Natural killer cell treated with Interleukin-12 subunit alpha and Interleukin-12 subunit beta and Interleukin-15 and Interleukin-18, amount 100 ng/mL, for 72 hours (primary cell): ENCODE data around the gene CCDC124. TPM values are rescaled to one million over a fixed set of nuclear protein-coding genes. Genes with fewer than 3 reads are reported as not detected.
A peak's percentile ranks its signal among the peaks of the same experiment; 100 is the strongest.

ENCODE experiments used
- ATAC-seq, 2 donors: fragments of 150-1000 bp; cut with Tn5 transposase in 1 of 2; sonication (Bioruptor Pico), chemical (Tn5 transposase) in 1 of 2; 2 replicates each; pipeline ENCODE4 v1.10.0; 2021
- DNase-seq: peaks from one replicate; pipeline ENCODE4 v3.0.0; 2022; ENCODE audit warnings: low spot score
- H3K27ac Mint-ChIP-seq, 2 donors: 1 replicate in 1 of 2; 2 replicates in 1 of 2; pipeline ENCODE4 v1.8.0; 2022; ENCODE audit warnings: mixed read lengths in 2 of 2, mild to moderate bottlenecking in 1 of 2, moderate library complexity in 1 of 2
- H3K27me3 Mint-ChIP-seq, 2 donors: 1 replicate in 1 of 2; 2 replicates in 1 of 2; pipeline ENCODE4 v1.8.0; 2022; ENCODE audit warnings: mixed read lengths in 2 of 2
- H3K36me3 Mint-ChIP-seq: one replicate; pipeline ENCODE4 v1.8.0; 2022; ENCODE audit warnings: mixed read lengths
- H3K4me1 Mint-ChIP-seq, 2 donors: 1 replicate in 1 of 2; 2 replicates in 1 of 2; pipeline ENCODE4 v1.8.0; 2022; ENCODE audit warnings: low read depth in 2 of 2, mixed read lengths in 2 of 2, mild to moderate bottlenecking in 1 of 2
- H3K4me3 Mint-ChIP-seq: one replicate; pipeline ENCODE4 v1.8.0; 2022; ENCODE audit warnings: mixed read lengths
- H3K9me3 Mint-ChIP-seq: 2 replicates; pipeline ENCODE4 v1.8.0; 2022; ENCODE audit warnings: mixed read lengths
- total RNA-seq, 2 donors: library from RNA; stranded (reverse); gene quantifications; one replicate each; pipeline ENCODE4 v1.2.3, GENCODE V29; 2022

The CCDC124 gene
- total RNA-seq, 2 donors from 2014 or later: 70.4 to 92.8 TPM

GRCh38 chr19:17953316-17953801 lies 20.5 kb downstream of the CCDC124 start:
- Mint-ChIP-seq H3K4me3 (peak overlapping the region; percentile 6), H3K27me3 (peaks cover 30 to 49% of the 10 kb centered on the region in 2 donors), H3K4me1 (peaks cover 18 to 23% of the 10 kb centered on the region in 2 donors), H3K27ac (no peak overlapping the region), H3K36me3 (no peaks in the 10 kb centered on the region), H3K9me3 (no peaks in the 10 kb centered on the region)
- ATAC-seq (no peak), DNase-seq (no peak)

DNA sequence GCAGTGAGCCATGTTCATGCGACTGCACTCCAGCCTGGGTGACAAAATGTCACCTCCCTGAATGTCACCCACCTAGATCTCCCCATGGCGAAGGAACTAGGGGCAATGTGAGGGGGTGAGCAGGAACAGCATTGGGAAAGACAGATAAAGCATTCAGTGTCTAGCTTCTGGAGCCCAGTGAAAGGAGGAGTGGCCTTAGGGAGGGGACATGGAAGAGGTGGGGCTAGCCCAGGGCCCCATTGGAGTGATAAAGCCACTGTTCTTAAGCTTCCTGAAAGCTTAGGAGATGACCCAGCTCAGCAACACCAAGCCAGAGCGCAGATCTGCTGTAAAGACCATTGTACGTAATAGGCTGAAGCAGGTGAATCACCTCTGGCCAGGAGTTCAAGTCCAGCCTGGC lies 21.1 kb downstream of the CCDC124 start:
- ATAC-seq (no peak), DNase-seq (no peak)
- peaks cover 30 to 49% of the 10 kb centered on the region in 2 donors for H3K27me3 Mint-ChIP-seq
- peaks cover 18 to 23% of the 10 kb centered on the region in 2 donors for H3K4me1 Mint-ChIP-seq
- H3K27ac Mint-ChIP-seq: no peak overlapping the region
- no peaks in the 10 kb centered on the region for H3K36me3 Mint-ChIP-seq
- no peak overlapping the region for H3K4me3 Mint-ChIP-seq
- H3K9me3 Mint-ChIP-seq: no peaks in the 10 kb centered on the region

DNA sequence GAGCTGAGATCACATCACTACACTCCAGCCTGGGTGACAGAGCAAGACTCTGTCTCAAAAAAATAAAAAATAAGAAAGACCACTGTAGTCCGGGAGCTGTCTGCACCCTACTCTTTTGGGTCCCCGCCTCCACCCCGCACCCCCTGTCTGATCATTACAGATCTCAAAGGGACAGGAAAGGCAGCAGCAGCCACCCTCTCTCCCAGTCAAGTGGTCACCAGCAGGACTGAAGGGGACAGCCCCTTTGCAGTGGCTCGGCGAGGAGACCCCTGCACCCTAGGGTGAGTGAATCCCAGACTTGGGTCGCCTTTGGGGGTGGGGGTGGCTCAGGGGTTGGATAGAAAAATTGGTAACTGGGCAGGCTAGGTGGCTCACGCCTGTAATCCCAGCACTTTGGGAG lies 21.6 kb downstream of the CCDC124 start:
- no peak for DNase-seq
- H3K27me3 Mint-ChIP-seq: peaks cover 27 to 46% of the 10 kb centered on the region in 2 donors
- no peak overlapping the region for H3K27ac Mint-ChIP-seq
- no peaks in the 10 kb centered on the region for H3K9me3 Mint-ChIP-seq
- peaks cover 13 to 18% of the 10 kb centered on the region in 2 donors for H3K4me1 Mint-ChIP-seq
- ATAC-seq: no peak
- no peaks in the 10 kb centered on the region for H3K36me3 Mint-ChIP-seq
- H3K4me3 Mint-ChIP-seq: no peak overlapping the region

DNA sequence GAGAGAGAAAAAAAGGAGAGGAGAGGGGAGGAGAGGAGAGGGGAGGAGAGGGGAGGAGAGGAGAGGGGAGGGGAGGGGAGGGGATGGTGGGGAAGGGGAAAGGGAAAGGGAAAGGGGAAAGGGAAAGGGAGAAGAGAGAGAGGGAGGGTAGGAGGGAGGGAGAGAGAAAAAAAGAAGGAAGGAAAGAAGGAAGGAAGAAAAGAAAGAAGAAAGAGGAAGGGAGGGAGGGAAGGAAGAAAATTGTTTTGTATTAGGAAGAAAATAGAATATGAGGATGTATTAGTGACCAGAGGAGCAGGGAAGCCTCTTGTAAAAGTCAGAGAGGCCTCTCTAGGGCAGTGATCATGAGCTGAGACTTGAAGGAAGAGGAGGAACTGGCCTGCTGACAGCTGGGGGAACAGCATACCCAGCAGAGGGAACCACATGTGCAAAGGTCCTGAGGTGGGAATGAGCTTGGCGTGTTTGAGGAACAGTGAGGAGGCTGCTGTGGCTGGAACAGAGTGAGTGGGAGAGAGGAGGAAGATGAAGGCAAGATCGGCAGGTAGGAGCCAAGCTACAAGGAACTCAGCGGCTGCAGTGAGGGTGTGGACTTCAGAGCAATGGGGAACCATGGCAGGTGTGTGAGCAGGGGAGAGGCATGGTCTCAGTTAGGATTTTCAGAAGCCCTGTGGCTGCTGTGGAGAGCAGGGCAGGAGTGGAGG lies 24.5 kb downstream of the CCDC124 start:
- DNase-seq: no peak
- H3K4me3 Mint-ChIP-seq: no peak overlapping the region
- H3K27me3 Mint-ChIP-seq: peaks cover 16 to 35% of the 10 kb centered on the region in 2 donors
- no peaks in the 10 kb centered on the region for H3K9me3 Mint-ChIP-seq
- ATAC-seq: no peak
- H3K27ac Mint-ChIP-seq: peak overlapping the region in 1 of 2 donors; percentile 3
- H3K36me3 Mint-ChIP-seq: no peaks in the 10 kb centered on the region
- H3K4me1 Mint-ChIP-seq: no peaks in the 10 kb centered on the region

- ATAC-seq (no peak), DNase-seq (no peak)
- Mint-ChIP-seq H3K4me1 (no peaks in the 10 kb centered on the region), H3K9me3 (no peaks in the 10 kb centered on the region), H3K36me3 (no peaks in the 10 kb centered on the region), H3K4me3 (no peak overlapping the region), H3K27ac (peak overlapping the region in 1 of 2 donors; percentile 3), H3K27me3 (peaks cover 14 to 31% of the 10 kb centered on the region in 2 donors)
These were observed 25.1 kb downstream of the CCDC124 start for GRCh38 chr19:17957885-17958284.

DNA sequence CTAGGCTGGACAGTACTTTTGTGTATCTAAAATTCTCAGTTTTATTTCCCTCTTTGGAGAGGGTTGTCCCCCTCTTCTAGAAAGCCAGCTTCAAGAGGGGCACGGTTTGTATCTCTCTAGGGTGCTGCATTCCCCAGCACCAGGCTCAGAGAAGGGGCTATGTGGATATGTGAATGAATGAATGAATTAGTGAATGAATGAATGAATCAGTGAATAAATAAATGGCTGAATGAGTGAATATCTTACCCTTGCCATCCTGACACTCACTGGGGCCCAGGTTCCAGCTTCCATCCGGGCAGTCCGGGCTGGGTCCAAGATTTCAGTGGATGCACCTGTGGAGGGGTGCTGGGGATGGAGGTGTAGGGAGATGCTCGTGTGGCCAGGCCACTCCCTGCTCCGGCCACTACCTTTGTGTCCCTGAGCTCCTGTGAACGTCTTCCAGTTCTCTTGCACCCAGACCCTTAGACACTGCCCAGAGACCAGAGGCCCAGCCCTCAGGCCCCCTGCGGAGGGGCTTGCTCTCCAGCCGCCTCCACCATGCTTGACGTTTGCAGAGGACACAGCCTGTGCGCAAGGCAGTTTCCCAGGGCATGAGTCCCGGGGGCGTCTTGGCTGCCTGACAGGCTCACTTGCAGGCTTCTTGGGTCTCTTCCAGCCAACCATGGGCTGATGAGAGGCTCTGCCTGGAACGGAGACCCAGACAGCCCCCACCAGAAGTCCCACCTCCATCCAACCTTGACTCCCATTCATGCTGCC lies 31.3 kb downstream of the CCDC124 start:
- H3K27me3 Mint-ChIP-seq: peaks cover 21 to 31% of the 10 kb centered on the region in 2 donors
- H3K4me1 Mint-ChIP-seq: peaks cover 0 to 3% of the 10 kb centered on the region in 2 donors
- no peak overlapping the region for H3K27ac Mint-ChIP-seq
- H3K9me3 Mint-ChIP-seq: no peaks in the 10 kb centered on the region
- ATAC-seq (peak in 1 of 2 donors; percentile 25), DNase-seq (no peak)
- no peaks in the 10 kb centered on the region for H3K36me3 Mint-ChIP-seq
- no peak overlapping the region for H3K4me3 Mint-ChIP-seq

GRCh38 chr19:17965370-17966128 lies 32.7 kb downstream of the CCDC124 start:
- H3K4me1 Mint-ChIP-seq: peaks cover 0 to 6% of the 10 kb centered on the region in 2 donors
- no peak overlapping the region for H3K4me3 Mint-ChIP-seq
- no peaks in the 10 kb centered on the region for H3K36me3 Mint-ChIP-seq
- ATAC-seq (no peak), DNase-seq (no peak)
- no peak overlapping the region for H3K27ac Mint-ChIP-seq
- peaks cover 21 to 31% of the 10 kb centered on the region in 2 donors for H3K27me3 Mint-ChIP-seq
- H3K9me3 Mint-ChIP-seq: no peaks in the 10 kb centered on the region

DNA sequence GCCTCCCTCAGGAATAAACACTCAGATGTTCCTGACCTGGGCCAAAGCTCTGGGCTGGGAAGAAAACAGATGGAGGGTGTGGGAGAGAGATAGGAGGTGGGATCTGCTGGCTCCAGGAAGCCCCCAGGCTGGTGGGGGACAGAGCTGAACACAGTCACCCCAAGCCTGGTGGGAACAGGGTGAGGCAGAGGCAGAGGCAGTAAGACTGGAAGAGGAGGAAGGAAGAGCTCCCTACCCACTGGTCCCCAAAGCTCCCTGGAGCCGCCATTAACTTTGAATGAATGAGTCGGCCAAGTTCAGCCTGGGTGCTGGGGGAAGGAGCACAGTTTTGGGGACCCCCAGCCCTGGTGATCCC lies 33.3 kb downstream of the CCDC124 start:
- no peaks in the 10 kb centered on the region for H3K9me3 Mint-ChIP-seq
- ATAC-seq (no peak), DNase-seq (no peak)
- peaks cover 21 to 31% of the 10 kb centered on the region in 2 donors for H3K27me3 Mint-ChIP-seq
- H3K4me1 Mint-ChIP-seq: peaks cover 0 to 6% of the 10 kb centered on the region in 2 donors
- H3K36me3 Mint-ChIP-seq: no peaks in the 10 kb centered on the region
- H3K27ac Mint-ChIP-seq: no peak overlapping the region
- H3K4me3 Mint-ChIP-seq: no peak overlapping the region

DNA sequence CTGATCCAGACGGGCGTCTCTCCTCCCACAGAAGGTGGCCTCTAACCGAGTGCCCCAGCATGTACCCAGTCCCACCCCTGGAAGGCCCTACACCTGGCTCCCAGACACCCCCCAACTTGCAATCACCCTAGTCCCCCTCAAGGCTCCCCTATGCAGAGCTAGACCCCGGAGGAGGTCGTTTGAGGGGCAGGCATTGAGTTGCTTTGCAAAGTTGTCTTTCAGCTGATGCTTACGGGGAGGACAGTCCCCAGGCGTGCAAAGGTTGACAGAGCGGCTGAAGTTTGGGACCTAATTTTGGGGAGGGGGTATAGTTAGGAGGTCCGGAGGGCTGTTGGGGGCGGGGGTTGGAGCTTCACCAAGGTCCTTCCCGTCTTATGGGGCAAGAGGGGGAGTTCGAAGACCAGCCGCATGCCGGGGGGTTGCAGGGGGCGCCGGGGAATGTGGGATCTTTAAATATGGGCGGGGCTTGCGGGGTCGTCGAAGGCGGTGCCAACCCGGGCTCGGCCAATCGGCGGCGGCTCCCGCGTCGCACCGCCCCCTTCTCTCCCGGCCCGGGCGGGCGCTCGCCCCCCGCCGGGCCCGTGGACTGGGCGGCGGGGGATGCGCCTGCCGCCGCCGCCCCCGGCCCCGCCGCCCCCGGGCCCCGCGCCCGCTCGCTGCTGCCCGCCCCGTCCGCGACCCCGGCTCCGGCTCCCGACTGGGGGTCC lies 33.9 kb downstream of the CCDC124 start, which contains the start of gene KCNN1:
KCNN1 (plus strand) TSS at position 558 of the 707 bp plus-strand sequence. CDS start 6,782 bp downstream, outside the sequence.
- peaks cover 21 to 31% of the 10 kb centered on the region in 2 donors for H3K27me3 Mint-ChIP-seq
- H3K9me3 Mint-ChIP-seq: no peaks in the 10 kb centered on the region
- peaks cover 0 to 6% of the 10 kb centered on the region in 2 donors for H3K4me1 Mint-ChIP-seq
- no peak within 1 kb of the TSS for H3K27ac Mint-ChIP-seq
- no peak within 1 kb of the TSS for H3K4me3 Mint-ChIP-seq
- DNase-seq (no peak), ATAC-seq (peak in 1 of 2 donors; percentile 58)
- no peaks in the 10 kb centered on the region for H3K36me3 Mint-ChIP-seq

DNA sequence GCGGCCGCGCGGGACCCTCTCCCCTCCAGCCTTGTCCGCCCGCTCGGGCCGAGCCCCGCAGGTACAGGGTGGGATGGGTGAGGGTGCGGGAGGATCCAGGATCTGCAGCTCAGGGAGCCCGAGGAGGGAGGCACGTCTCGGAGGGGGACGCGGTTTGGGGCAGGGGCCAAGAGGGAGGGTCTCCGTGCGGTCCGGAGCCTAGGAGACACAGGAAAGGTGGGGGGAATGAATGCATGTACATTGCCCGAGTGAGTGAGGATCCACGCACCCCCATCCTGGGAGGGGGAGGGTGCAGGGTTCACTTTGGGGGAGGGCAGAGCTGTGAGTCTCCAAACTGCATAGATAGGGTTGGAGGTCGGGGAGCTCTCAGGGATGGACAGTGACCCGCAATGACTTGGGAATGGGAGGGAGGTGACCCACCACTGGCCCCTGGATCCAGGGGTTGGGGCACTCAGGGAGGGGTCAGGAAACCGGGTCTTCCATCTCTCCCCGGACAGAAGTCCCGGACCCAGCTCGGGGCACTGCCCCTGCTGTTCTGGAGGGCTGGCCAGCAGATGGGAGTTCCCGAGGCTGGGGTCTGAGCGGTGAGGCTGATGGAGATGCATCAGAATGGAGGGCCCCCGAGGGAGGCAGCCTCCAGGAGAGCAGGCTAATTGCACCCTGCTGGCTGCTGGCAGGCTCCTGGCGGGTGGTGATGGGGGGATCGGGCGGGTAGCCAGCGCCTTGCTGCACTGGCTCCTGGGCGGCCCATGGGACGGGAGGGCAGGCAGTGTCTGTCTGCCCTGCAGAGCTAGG lies 34.6 kb downstream of the CCDC124 start:
- H3K27ac Mint-ChIP-seq: no peak overlapping the region
- peaks cover 0 to 6% of the 10 kb centered on the region in 2 donors for H3K4me1 Mint-ChIP-seq
- H3K36me3 Mint-ChIP-seq: no peaks in the 10 kb centered on the region
- ATAC-seq (no peak), DNase-seq (no peak)
- no peak overlapping the region for H3K4me3 Mint-ChIP-seq
- peaks cover 21 to 31% of the 10 kb centered on the region in 2 donors for H3K27me3 Mint-ChIP-seq
- no peaks in the 10 kb centered on the region for H3K9me3 Mint-ChIP-seq

DNA sequence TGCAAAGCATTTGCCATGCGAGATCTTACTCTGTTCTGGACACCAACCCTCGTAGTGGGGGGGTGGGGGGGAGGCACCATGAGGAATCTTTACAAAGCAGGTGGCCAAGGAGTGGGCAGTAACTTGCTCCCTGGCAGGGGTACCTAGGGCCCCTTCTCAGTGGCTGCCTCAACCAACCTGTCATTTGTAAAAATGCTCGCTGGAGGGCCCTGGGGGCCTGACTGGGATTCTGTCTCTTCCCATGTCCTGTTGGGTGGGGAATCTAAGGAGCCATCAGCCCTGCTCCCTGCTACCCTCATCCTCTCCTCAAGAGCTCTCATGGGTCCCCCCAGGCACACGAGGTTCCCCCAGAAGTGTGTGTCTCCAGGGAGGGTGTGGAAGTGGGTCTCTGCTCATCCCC lies 35.5 kb downstream of the CCDC124 start:
- H3K27me3 Mint-ChIP-seq: peaks cover 21 to 31% of the 10 kb centered on the region in 2 donors
- H3K4me3 Mint-ChIP-seq: no peak overlapping the region
- DNase-seq: no peak
- no peaks in the 10 kb centered on the region for H3K36me3 Mint-ChIP-seq
- no peak overlapping the region for H3K27ac Mint-ChIP-seq
- ATAC-seq: no peak
- no peaks in the 10 kb centered on the region for H3K9me3 Mint-ChIP-seq
- peaks cover 0 to 6% of the 10 kb centered on the region in 2 donors for H3K4me1 Mint-ChIP-seq

DNA sequence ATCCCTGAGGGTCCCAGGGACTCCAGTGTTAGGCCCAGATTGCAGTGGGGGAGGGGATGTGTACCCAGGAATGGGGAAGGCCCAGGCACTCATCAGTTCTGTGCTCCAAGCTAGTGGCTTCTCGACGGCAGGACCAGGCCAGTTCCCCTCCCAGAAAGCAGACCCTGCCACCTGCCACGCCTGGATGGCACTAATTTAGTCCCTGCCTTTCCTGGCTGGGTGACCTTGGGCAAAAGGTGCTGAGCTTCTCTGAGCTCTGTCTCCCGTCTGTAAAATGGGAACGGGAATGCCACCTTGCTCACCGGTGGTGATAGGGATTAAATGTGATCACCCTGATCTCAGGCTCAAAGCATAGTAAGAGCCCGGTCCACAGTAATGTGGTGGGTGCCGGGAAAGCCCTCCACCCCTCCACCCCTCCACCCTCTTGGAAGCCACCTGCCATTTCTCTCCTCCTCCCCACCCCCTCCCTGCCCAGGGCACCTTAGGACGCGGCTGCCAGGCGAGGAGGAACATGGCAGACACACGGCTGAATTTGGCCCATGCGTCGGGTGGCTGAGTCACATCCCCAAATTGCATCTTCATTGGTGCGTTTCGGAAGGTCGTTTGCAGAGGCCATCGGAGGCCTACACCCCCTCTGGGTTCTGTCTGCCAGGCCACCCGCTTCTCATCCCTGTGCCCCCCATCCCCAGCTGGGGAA lies 36.4 kb downstream of the CCDC124 start:
- Mint-ChIP-seq H3K4me1 (peaks cover 0 to 6% of the 10 kb centered on the region in 2 donors), H3K36me3 (no peaks in the 10 kb centered on the region), H3K27me3 (peaks cover 21 to 24% of the 10 kb centered on the region in 2 donors), H3K4me3 (no peak overlapping the region), H3K9me3 (no peaks in the 10 kb centered on the region), H3K27ac (no peak overlapping the region)
- no peak for DNase-seq
- ATAC-seq: no peak
